GM23338 (cell line): ENCODE data around the gene CYFIP2. TPM values are rescaled to one million over a fixed set of nuclear protein-coding genes. Genes with fewer than 3 reads are reported as not detected.

Source experiments
- ATAC-seq: fragments of 200-7000 bp; cut with Tn5 transposase; 3 replicates; pipeline ENCODE4 v1.9.1; 2020
- DNase-seq: peaks from one replicate; pipeline ENCODE4 v3.0.0-alpha.2; 2015; ENCODE audit warnings: low spot score
- H2AFZ ChIP-seq: fragments of 200-600 bp; sonication (generic); 2 replicates; pipeline ENCODE4 v1.8.0; 2016; ENCODE audit warnings: antibody characterized with exemption, mild to moderate bottlenecking, moderate library complexity
- H3F3A ChIP-seq: fragments of 200-600 bp; sonication (generic); replicated peaks from 2 replicates; pipeline ENCODE4 v1.8.0; 2017; ENCODE audit warnings: antibody characterized with exemption, mixed run types, low read depth
- H3K27ac ChIP-seq: fragments of 200-600 bp; sonication (generic); 2 replicates; pipeline ENCODE4 v1.6.1; 2016; ENCODE audit warnings: low read depth
- H3K27me3 ChIP-seq: fragments of 200-600 bp; sonication (generic); 2 replicates; pipeline ENCODE4 v1.8.0; 2016; ENCODE audit warnings: mild to moderate bottlenecking, mixed run types, moderate library complexity; ENCODE audit not compliant: insufficient read depth
- H3K36me3 ChIP-seq: fragments of 200-600 bp; sonication (generic); 2 replicates; pipeline ENCODE4 v1.8.0; 2016; ENCODE audit warnings: mild to moderate bottlenecking; ENCODE audit not compliant: insufficient read depth
- H3K4me1 ChIP-seq: fragments of 200-600 bp; sonication (generic); 2 replicates; pipeline ENCODE4 v1.8.0; 2016; ENCODE audit warnings: mild to moderate bottlenecking, moderate library complexity; ENCODE audit not compliant: insufficient read depth
- H3K4me2 ChIP-seq: fragments of 200-600 bp; sonication (generic); 2 replicates; pipeline ENCODE4 v1.7.1; 2017; ENCODE audit warnings: mixed run types
- H3K4me3 ChIP-seq: fragments of 200-600 bp; sonication (generic); 2 replicates; pipeline ENCODE4 v1.6.1; 2016; ENCODE audit warnings: mixed run types
- H3K79me2 ChIP-seq: fragments of 200-600 bp; sonication (generic); replicated peaks from 2 replicates; pipeline ENCODE4 v1.8.0; 2017; ENCODE audit warnings: mild to moderate bottlenecking; ENCODE audit not compliant: insufficient read depth
- H3K9me2 ChIP-seq: fragments of 200-600 bp; sonication (generic); 2 replicates; pipeline ENCODE4 v1.8.0; 2017; ENCODE audit not compliant: insufficient read depth
- H4K20me1 ChIP-seq: fragments of 200-600 bp; sonication (generic); replicated peaks from 2 replicates; pipeline ENCODE4 v1.8.0; 2017; ENCODE audit warnings: mild to moderate bottlenecking; ENCODE audit not compliant: insufficient read depth
- H3K27ac Mint-ChIP-seq: 2 replicates; pipeline ENCODE4 v1.8.0; 2020; ENCODE audit warnings: inconsistent platforms, mild to moderate bottlenecking, moderate library complexity, mixed read lengths
- H3K27me3 Mint-ChIP-seq: 3 replicates; pipeline ENCODE4 v1.8.0; 2022; ENCODE audit warnings: low read depth, mild to moderate bottlenecking, moderate library complexity, mixed read lengths, inconsistent platforms; ENCODE audit not compliant: insufficient read depth, poor library complexity
- H3K36me3 Mint-ChIP-seq: 3 replicates; pipeline ENCODE4 v1.8.0; 2021; ENCODE audit warnings: low read depth, mild to moderate bottlenecking, inconsistent platforms, moderate library complexity, mixed read lengths
- H3K4me1 Mint-ChIP-seq: 3 replicates; pipeline ENCODE4 v1.8.0; 2020; ENCODE audit warnings: mild to moderate bottlenecking, inconsistent platforms, mixed read lengths
- H3K4me3 Mint-ChIP-seq: 3 replicates; pipeline ENCODE4 v1.8.0; 2021; ENCODE audit warnings: moderate library complexity, mild to moderate bottlenecking, inconsistent platforms, mixed read lengths
- H3K9me3 Mint-ChIP-seq: 3 replicates; pipeline ENCODE4 v1.8.0; 2020; ENCODE audit warnings: moderate library complexity, mild to moderate bottlenecking, inconsistent platforms, mixed read lengths
- CREB1 ChIP-seq: fragments of 250-450 bp; sonication (Bioruptor Pico); IDR thresholded peaks from 2 replicates; pipeline ENCODE4 v1.5.0; 2020; ENCODE audit warnings: low read depth, mild to moderate bottlenecking, moderate library complexity
- CTCF ChIP-seq, 2 experiments: fragments of 200-600 bp in 1 of 2; sonication (generic) in 1 of 2; conservative IDR thresholded peaks; 2 replicates each; pipeline versions ENCODE4 v1.5.1 to v1.6.1; 2016 to 2017; ENCODE audit warnings: antibody characterized with exemption in 2 of 2, low read depth in 2 of 2, mild to moderate bottlenecking in 2 of 2, moderate library complexity in 1 of 2
- ETS1 ChIP-seq: IDR thresholded peaks from 2 replicates; pipeline ENCODE4 v1.6.1; 2016; ENCODE audit warnings: antibody characterized with exemption
- EZH2phosphoT487 ChIP-seq: fragments of 200-600 bp; sonication (generic); IDR thresholded peaks from one replicate; pipeline ENCODE4 v1.8.1; 2018; ENCODE audit warnings: antibody characterized with exemption; ENCODE audit not compliant: unreplicated experiment
- JUNB ChIP-seq: IDR thresholded peaks from one replicate; pipeline ENCODE4 v1.6.1; 2016; ENCODE audit warnings: antibody characterized with exemption; ENCODE audit not compliant: unreplicated experiment
- POLR2AphosphoS5 ChIP-seq: IDR thresholded peaks from 2 replicates; pipeline ENCODE4 v1.6.1; 2016; ENCODE audit warnings: antibody characterized with exemption, low read depth
- REST ChIP-seq: IDR thresholded peaks from one replicate; pipeline ENCODE4 v1.6.1; 2018; ENCODE audit warnings: antibody characterized with exemption; ENCODE audit not compliant: unreplicated experiment
- STAT1 ChIP-seq: IDR thresholded peaks from one replicate; pipeline ENCODE4 v1.6.1; 2016; ENCODE audit warnings: antibody characterized with exemption; ENCODE audit not compliant: unreplicated experiment
- ZNF114 ChIP-seq: fragments of 250-450 bp; sonication (Bioruptor Pico); IDR thresholded peaks from 2 replicates; pipeline ENCODE4 v1.5.0; 2020; ENCODE audit warnings: mild to moderate bottlenecking, moderate library complexity
- ZNF331 ChIP-seq: fragments of 250-450 bp; sonication (Bioruptor Pico); IDR thresholded peaks from 2 replicates; pipeline ENCODE4 v1.5.0; 2020; ENCODE audit warnings: low read depth, mild to moderate bottlenecking, moderate library complexity
- ZNF462 ChIP-seq: fragments of 250-450 bp; sonication (Bioruptor Pico); IDR thresholded peaks from 2 replicates; pipeline ENCODE4 v1.5.0; 2020; ENCODE audit warnings: mild to moderate bottlenecking, moderate library complexity
- polyA plus RNA-seq: library from polyadenylated mRNA; unstranded; fragments of >200 nt; fragmentation: Nextera tagmentation; extraction: Ambion mirVana; gene quantifications from 2 replicates; pipeline ENCODE4 v1.2.1, GENCODE V29; 2016
- total RNA-seq: library from RNA; depleted of rRNA; stranded (reverse); fragments of >200 nt; shearing (Covaris generic); gene quantifications from 2 replicates; pipeline ENCODE4 v1.2.3, GENCODE V29; 2014

The CYFIP2 gene
- total and polyA plus RNA-seq, 2 experiments from 2014 or later, result 54.1 to 98.4 TPM

GRCh38 chr5:157230610-157231009, 35.3 kb upstream of the CYFIP2 start:
- no peak overlapping the region for H3K27ac ChIP-seq
- ATAC-seq, result no peak
- H3K4me1 ChIP-seq, result no peaks in the 10 kb centered on the region
- H3K4me3 Mint-ChIP-seq, result no peak overlapping the region
- no peaks in the 10 kb centered on the region for H3K27me3 ChIP-seq
- H3F3A ChIP-seq, result no peaks in the 10 kb centered on the region
- TF ChIP-seq ZNF114 (CRISPR knock-in tag), result no peak
- TF ChIP-seq POLR2AphosphoS5, result no peak
- TF ChIP-seq ZNF331 (CRISPR knock-in tag), result no peak
- TF ChIP-seq STAT1, result no peak
- TF ChIP-seq JUNB, result no peak
- no peak for TF ChIP-seq ETS1
- no peak for TF ChIP-seq CTCF (conservative IDR thresholded peaks at IDR 0.05; ENCODE audit: low read depth in 2 of 2)
- TF ChIP-seq EZH2phosphoT487, result no peak
- no peak for TF ChIP-seq CREB1 (CRISPR knock-in tag)
- no peak for TF ChIP-seq ZNF462 (CRISPR knock-in tag)
- TF ChIP-seq REST, result no peak
- H3K4me1 Mint-ChIP-seq, result peaks cover 8% of the 10 kb centered on the region; the same call in 2 of the 3 replicates
- no peaks in the 10 kb centered on the region for H3K27me3 Mint-ChIP-seq
- no peaks in the 10 kb centered on the region for H3K36me3 Mint-ChIP-seq
- H4K20me1 ChIP-seq, result no peaks in the 10 kb centered on the region
- no peak for DNase-seq
- no peak overlapping the region for H2AFZ ChIP-seq
- no peaks in the 10 kb centered on the region for H3K36me3 ChIP-seq
- no peak overlapping the region for H3K4me2 ChIP-seq
- no peaks in the 10 kb centered on the region for H3K9me2 ChIP-seq
- no peak overlapping the region for H3K27ac Mint-ChIP-seq
- no peaks in the 10 kb centered on the region for H3K9me3 Mint-ChIP-seq
- H3K4me3 ChIP-seq, result no peak overlapping the region
- H3K79me2 ChIP-seq, result no peaks in the 10 kb centered on the region
